CD4-positive, alpha-beta T cell treated with Interleukin-15 for 4 hours (primary cell): ENCODE data around the gene LMAN2L.

Source experiments
- DNase-seq: peaks from one replicate; pipeline ENCODE4 v3.0.0-alpha.2; 2020; ENCODE audit warnings: low spot score

Gene LMAN2L

DNA sequence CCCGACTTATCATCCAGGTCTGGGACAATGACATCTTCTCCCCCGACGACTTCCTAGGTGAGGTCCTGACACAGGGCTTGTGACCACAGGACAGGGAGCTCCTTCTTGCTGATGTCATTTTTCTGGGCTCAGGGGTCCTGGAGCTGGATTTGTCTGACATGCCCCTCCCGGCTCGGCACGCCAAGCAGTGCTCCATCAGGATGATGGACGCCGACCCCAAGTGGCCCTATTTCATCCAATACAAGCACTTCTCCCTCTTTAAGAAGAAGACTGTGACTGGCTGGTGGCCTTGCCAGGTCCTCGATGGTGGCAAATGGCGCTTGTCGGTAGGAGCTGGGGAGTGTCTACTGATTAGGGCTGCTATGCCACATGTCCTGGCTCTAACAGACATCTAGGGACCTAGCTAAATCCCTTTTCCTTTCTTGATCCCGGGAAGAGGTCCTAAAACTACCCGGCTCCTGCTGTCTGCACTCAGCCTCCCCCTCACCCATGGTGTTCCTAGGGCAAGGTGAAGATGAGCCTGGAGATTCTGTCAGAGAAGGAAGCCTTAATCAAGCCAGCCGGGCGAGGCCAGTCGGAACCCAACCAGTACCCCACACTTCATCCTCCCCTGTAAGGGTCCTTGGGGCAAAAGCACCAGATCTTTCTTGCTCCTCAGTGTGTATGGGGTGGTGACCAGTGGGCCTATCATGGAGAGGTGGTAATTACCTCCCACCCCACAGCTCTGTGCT is 36.7 kb downstream of the LMAN2L start:
- DNase-seq: no peak

DNA sequence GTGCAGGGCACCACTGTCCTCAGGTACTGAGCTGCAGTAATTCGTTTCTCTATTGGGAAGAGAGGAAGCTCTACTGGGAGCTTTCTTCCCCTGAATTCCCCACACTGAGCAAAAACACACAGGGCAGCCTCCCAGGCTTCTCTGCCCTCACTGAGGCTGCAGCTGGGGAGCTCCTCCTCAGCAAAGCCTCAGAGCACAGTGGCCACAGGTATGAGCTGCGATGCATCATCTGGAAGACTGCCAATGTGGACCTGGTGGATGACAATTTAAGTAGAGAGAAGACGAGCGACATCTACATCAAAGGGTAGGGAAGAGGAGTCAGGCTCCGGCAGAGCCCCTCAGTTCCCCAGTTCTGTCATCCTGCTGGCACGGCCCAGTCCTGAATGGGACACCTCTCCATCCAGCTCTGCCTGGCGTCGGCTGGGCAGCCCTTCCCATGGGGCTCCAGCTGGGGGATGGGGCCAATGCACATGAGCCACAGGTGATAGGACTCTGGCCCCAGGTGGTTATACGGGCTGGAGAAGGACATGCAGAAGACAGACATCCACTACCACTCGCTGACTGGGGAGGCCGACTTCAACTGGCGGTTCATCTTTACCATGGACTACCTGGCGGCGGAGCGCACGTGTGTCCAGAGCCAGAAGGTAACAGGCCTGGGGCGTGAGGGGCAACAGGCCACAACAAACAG is 37.6 kb downstream of the LMAN2L start:
- DNase-seq: no peak

DNA sequence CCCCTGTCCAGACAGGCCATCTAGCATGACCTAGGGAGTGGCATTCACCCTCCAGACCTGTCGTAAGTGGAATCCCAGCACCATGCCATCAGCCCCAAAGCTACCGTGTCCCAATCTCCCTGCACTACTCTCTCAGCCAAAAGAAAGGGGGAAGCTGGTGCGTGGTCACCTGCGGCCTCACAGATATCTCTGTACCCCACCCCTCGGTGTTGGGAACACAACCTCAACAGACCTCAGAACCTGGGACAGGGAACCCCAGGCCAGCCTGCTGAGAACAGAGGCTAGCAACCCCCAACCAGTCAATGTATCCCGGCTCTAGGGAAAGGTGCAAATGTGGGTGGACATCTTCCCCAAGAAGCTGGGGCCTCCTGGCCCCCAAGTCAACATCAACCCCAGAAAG is 38.2 kb downstream of the LMAN2L start:
- DNase-seq: no peak

DNA sequence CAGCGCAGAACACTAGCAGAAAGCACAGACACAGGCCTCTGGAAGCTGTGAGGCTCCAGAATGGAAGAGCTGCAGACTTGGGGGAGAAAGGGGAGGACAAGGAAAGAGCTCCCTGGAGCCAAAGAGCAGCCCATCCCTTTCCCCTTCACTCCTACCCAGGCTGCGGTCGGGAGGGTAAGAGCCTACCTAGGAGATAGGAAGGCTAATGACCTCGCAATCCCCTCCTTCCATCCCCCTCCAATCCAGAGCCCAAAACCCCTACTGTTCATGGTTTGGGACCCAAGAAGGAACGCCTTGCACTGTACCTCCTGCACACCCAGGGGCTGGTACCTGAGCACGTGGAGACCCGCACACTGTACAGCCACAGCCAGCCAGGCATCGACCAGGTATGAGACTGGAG is 39.8 kb downstream of the LMAN2L start:
- DNase-seq: no peak

GRCh38 chr2:96699621-96700020 is 40.2 kb downstream of the LMAN2L start:
- no peak for DNase-seq

DNA sequence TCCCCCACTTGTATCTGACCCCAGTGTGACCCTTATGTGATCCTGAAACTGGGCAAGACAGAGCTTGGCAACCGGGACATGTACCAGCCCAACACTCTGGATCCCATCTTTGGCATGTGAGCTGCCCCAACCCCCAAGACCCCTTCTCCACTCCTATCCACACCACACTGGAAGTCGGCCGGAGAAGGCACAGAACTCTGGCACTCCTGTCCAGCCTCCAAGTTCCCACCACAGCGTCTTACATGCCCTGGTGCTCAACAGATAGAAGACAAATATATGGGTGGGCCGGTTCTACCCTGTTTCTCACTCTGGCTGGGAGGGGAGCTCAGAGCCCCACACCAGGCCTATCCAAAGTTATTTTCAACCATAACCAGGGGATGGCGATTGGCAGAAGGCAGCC is 40.8 kb downstream of the LMAN2L start:
- DNase-seq: no peak

DNA sequence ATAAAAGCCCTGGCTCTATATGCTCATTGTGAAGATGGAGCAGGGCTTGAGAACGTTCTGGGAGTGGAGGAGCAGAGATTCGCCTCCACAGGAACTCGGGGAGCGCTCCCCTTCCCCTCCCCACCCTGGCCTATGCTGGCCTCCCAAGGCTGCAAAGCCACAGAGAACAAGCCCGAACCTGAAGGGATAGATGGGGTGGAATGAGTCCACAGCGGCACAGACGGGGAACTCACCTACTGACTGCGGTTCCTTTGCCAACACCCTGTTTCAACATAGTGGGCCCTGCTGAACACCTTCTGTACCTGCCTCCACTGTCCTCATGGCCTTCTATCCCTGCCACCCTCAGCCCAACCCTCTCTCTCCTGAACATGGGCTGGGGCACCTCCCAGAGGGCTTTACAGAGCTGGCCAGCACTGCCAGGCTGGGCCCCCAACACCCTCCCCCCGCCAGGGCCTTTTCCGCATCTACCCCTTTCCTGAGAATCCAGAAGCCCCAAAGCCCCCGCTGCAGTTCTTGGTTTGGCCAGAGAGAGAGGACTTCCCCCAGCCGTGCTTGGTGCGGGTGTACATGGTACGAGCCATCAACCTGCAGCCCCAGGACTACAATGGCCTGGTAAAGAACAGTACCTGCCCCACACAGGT is 41.5 kb downstream of the LMAN2L start:
- no peak for DNase-seq

DNA sequence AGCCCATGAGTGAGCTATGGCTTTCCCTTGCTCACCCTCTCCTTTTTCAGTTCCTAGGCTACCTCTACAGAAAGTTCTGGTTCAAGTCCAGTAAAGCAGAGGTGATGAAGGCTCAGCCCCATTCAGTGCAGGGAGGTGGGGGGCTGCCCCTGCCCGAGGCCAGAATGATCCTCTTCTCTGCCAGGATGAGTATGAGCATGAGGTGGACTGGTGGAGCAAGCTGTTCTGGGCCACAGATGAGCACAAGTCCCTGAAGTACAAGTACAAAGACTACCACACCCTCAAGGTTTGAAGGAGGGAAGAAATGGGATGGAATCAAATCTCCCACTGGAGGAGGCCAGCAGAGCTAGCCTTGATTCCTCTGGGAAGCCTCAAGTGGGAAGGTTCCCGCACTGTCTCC is 42.4 kb downstream of the LMAN2L start:
- DNase-seq: no peak

DNA sequence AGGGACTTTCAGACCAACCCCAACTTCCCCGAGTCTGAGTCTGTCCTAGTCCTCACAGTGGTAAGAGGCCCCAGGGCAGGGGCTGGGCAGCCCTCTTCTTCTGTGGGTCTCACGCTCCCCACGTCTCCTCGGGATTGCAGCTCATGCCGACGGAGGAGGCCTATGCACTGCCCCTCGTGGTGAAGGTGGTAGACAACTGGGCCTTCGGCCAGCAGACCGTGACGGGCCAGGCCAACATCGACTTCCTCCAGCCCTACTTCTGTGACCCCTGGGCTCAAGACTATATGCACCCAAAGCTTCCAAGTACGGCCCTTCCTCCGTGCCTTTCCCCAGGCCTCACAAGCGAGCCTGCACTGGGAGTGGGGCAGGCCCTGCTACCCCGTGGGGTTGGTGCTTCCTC is 44.3 kb downstream of the LMAN2L start:
- no peak for DNase-seq

DNA sequence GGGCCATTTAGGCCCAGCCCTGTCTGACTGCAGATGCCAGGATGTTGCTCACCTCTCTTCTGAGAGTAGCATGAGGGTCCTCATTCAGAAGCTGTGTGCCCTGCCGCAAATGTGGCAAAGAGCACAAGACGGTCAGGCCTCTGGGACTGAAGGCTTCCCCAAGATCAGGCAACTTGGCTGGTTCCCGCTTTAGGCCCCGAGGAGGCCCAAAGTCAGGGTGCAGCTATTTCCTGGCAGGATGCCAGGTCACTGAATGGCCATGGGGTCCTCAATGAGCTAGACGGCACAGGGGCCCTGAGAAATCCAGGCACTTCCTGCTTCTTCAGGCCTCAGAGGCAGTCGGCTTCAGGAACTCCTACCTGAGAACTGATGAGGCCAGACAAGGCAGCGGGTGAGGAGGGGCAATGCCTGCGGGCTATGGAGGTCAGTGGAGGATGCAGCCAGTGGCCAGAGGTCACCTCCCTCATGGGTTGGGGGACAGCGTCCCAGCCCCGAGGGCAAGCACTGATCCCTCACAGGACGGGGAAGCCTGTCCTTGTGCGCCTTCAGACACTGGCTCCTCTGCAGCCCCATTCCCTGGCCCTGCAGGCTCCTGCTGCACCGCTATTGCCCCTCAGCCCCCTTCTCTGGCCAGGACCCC is 44.9 kb downstream of the LMAN2L start:
- no peak for DNase-seq

GRCh38 chr2:96694279-96694678 is 45.6 kb downstream of the LMAN2L start:
- no peak for DNase-seq

DNA sequence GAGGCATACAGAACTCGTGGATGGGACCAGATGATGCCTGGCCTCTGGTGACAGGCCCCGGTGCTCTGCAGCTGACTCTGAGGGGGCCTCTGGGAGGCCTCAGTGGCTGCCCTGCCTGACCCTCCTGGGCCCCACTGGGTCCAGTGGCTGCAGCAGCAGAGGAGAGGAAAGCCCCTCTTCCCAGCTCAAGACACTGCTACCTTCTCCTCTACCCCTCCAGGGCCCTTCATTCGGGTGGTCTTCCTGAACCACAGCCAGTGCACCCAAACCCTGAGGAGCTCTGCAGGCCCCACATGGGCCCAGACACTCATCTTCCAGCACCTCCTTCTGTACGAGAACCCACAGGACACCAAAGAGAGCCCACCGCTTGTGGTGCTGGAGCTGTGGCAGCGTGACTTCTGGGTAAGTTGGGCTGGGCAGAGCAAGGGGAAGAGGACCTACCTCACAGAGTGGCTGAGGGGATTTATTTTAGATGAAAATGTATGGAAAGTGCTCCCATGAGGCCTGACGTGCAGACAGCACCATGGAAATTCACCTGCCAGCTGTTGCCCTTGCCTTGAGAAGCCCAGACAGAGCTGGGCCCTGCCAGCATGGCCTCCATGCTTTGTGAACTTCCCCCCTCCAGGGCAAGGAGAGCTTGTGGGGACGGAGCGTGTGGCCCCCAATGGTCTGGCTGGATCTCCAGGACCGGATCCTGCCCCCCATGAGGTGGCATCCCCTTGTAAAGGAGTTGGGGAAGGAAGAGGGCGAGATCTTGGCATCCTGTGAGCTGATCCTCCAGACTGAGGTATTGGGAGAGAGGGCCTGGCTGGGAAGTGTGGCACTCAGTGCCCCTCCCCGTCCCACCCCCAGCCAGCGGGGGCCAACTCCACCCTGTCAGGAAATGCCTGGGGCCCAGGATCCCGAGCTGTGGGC is 46.3 kb downstream of the LMAN2L start:
- DNase-seq: no peak

GRCh38 chr2:96692094-96692971 is 47.5 kb downstream of the LMAN2L start:
- no peak for DNase-seq

GRCh38 chr2:96691022-96691612 is 48.7 kb downstream of the LMAN2L start:
- DNase-seq: no peak

- no peak for DNase-seq
These were observed 49.4 kb downstream of the LMAN2L start for GRCh38 chr2:96690306-96691021.

DNA sequence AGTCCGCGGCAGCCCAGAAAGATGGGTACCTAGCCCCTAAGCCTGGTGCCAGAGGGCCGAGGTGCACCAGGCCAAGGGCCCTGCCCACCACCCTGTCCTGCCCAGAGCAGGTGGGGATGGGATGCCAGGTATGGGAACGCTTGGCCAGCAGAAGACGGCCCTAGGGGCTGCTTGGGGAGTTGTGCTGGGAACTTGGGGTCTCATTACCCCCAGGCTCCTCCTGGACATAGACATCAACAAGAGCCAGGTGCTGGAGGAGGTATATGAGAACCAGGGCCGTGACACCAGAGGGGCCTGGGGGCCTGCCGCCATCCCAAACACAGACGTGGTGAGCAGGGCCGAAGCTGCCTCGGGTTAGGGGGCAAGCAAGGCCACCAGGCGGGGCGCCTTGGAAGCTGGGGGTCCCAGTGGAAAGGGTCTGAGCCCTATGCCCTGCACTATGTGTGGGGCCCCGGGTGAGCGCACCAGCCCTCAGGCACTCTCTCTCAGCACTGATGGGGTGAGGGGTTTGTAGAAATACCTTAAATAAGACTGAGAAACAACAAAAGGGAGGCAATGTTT is 50.4 kb downstream of the LMAN2L start:
- DNase-seq: no peak

DNA sequence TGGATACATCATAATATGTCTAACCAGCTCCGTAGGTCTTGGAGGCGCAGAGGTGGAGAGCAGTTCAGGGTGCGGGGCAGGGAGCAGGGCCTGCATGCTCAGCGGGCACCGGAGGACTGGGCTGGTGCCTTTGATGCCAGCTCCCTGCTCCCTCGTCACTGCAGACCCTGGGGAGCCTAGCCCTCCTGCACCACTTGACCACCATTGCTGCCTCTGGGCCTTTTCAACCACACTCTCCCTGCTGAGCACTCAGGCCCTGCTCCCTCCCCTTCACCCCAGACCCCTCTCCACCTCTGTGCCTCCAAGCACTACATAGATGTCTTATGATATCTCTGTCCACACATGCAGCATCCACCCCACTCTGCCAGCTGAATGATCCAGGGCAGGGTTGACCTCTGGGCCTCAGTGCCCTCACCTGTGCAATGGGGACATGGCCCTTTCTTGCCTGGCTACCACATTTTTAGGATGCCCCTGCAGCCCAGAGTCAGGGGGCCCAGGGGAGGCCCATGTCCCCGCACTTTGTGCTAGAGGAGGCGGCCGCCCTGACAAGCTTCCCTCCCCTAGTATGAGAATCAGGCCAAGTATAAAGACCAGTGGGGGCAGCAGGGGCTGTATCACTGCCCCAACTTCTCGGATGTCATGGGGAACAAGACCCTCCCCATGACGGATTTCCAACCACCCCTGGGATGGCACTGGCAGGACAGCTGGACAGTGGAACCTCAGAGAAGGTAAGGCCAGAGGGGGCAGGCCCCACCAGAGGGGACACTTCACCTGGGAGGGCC is 51.0 kb downstream of the LMAN2L start:
- DNase-seq: no peak
